GM12891 (cell line): ENCODE data around the gene CPNE8.

ENCODE experiments used
- POLR2A ChIP-seq: IDR thresholded peaks from 2 replicates; pipeline ENCODE4 v1.6.1; 2011; ENCODE audit warnings: low read depth, low read length, control low read depth
- POLR2AphosphoS5 ChIP-seq: IDR thresholded peaks from 2 replicates; pipeline ENCODE4 v1.6.1; 2011; ENCODE audit warnings: low read depth, low read length, control low read depth
- POU2F2 ChIP-seq: IDR thresholded peaks from 2 replicates; pipeline ENCODE4 v1.6.1; 2011; ENCODE audit warnings: low read depth, mild to moderate bottlenecking, control low read depth, low read length, moderate library complexity
- SPI1 ChIP-seq: IDR thresholded peaks from 2 replicates; pipeline ENCODE4 v1.6.1; 2011; ENCODE audit warnings: low read depth, low read length, control low read depth
- TAF1 ChIP-seq: IDR thresholded peaks from 2 replicates; pipeline ENCODE4 v1.6.1; 2011; ENCODE audit warnings: low read depth, low read length, control low read depth

GRCh38 chr12:38887770-38888169 is 17.6 kb downstream of the CPNE8 start:
- TF ChIP-seq POLR2A (no peak), POU2F2 (no peak), POLR2AphosphoS5 (no peak), TAF1 (no peak), SPI1 (no peak)
